CD4-positive, alpha-beta T cell treated with Interleukin-6 at 100 ng/mL for 8 hours (primary cell): ENCODE data around the gene ADGRB3.

Experiments used
- DNase-seq: peaks from one replicate; pipeline ENCODE4 v3.0.0-alpha.2; 2020; ENCODE audit warnings: mixed read lengths, low spot score

Gene ADGRB3

DNA sequence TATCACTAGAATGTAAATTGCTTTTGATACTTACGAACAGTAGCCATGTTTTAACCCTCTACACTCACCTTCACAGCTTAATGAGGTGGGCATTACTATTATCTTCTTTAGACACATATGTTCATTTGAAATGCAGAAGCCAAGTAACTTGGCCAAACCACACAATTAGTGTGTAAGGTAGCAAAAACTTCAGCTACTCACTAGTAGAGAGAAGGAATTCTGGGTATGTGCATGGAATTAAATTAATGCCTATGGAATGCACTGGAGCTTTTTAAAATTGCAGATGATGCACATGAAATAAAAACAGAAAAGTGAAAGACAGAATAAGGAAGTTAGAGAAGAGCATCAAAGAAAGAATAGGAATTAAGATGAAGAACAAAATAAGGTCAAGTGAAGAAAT lies 494.0 kb downstream of the ADGRB3 start:
- no peak for DNase-seq

DNA sequence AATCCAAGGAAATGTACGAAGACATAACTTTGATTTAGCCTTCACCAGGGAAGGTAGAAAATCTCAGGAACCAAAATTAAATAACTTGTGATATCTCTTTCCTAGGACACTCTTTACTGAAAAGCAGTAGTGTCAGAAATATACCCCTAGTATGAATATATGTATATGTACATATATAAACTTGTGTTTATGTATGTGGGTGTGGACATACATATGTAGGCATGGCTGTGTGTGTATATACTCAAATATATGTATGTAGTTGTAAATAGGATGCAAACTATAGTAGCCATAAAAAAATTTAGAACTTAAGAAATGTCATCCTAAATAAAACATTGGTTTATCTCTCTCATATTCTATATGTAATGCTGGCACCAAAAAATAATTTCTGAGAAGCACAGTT lies 500.8 kb downstream of the ADGRB3 start:
- DNase-seq, result no peak

DNA sequence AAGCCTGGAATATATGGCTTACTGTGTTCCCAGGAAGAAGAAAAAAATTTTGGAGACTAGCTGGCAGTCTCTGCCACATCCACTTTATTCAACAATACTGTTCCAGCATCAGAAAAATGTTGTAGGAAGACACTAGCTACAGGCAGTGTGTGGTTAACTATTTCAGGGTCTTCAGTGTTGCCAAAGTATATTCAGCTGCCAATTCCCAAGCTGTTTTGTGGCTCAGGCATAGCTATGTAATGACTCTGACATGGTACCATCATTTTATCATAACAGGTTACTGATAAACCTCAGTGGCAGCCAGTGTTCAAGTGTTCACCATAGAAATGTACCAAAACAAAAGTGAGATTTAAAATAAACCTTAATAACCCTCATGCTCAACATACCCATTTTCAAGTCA lies 503.1 kb downstream of the ADGRB3 start:
- DNase-seq, result no peak

DNA sequence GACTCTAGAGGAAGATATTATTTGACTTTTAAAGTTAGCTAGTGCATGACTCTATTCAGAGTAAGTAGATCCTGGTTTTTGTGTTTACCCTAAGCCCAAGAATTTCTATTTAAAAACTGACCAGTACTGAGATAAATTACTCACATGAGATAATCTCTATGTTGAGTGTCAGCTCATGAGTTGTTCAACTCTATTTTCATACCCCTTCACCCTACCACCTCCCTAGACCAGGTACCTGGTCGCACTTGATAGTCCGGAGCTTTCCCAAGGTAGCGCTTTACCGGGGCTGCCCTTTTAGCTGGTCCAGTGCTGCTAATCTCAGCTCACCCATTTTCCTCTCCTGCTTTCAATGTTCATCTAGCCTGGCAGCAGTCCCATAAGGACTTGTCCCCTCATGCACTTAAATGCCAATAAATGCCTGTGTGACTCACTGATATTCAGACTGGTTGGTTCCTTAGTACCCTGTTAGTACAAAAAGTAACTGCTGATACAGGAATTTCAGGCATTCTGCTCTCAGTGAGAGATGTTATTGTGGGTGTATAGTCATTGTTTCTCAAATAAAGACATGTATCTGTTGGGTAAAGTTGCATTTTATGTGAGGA lies 503.9 kb downstream of the ADGRB3 start:
- DNase-seq, result no peak

DNA sequence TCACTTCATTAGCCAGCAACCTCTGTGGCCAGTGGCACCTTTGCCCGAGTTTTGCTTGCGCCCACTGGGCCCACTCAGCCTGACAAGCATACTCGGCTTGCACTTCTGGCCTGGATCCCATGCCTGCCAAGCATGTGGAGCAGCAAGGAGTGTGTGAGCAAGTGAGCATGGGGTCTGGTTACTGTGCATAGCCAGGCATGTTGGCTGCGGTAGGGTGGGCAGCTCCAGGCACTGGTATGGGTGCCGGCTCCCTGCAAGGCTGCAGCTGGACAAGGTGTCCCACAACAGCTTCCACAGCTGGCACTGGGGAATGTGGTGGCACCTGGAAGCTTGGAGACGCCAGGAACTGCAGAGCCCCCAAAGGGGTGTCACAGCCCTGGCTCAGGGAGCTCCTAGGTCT lies 510.0 kb downstream of the ADGRB3 start:
- no peak for DNase-seq

DNA sequence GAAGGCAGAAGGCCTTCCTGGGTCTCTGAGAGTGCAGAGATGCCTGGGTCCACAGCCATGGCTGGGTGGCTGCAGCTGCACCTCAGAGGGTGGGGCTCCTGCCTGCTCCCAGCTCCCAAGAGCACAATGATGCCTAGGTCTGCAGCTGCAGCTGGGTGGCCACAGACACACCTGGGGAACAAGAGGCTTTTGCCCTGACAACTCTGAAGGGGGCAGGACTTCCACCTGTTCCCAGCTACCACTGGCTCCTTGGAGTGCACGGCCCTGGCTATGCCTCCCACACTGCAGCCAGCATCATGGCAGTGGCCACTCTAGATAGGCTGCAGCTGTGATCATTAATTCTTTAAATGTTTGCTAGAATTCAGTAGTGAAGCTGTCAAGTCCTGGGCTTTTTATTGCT lies 511.3 kb downstream of the ADGRB3 start:
- DNase-seq, result no peak

DNA sequence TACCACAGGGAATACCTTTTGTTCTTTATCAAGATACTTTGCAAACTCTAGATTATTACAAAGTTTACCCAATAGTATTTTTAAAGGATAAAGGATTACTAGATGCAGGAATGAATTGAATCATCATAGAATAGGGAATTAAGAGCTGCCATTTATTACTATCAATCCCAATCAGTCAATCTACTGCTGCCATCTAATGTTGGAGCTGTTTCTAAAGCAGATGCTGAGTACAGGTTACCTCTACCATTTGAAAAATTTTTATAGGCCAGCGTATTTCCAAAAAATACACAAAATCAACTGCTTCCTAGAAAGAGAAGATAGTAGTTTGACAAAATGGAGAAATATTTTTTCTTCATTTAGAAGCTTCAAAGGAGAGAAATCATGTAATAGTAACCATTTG lies 520.4 kb downstream of the ADGRB3 start:
- no peak for DNase-seq

DNA sequence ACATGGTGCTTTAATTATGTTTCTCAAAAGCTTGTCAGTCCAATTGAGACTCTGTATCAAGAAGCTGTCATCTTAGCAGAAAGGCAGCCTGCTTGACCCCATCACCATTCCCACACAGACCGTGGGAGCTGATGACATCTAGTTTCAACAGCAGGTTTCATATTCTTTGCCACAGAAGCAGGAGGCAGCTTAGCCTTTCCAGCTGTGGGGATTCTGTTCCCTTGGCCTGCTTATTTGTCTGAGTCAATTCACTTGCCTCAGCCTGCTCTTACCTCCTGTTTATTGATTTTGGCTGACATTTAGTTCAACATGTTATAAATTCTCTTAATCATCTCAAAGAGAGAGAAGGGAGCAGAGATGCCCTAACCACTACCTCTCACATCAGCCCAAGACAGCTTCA lies 527.7 kb downstream of the ADGRB3 start:
- DNase-seq, result no peak

DNA sequence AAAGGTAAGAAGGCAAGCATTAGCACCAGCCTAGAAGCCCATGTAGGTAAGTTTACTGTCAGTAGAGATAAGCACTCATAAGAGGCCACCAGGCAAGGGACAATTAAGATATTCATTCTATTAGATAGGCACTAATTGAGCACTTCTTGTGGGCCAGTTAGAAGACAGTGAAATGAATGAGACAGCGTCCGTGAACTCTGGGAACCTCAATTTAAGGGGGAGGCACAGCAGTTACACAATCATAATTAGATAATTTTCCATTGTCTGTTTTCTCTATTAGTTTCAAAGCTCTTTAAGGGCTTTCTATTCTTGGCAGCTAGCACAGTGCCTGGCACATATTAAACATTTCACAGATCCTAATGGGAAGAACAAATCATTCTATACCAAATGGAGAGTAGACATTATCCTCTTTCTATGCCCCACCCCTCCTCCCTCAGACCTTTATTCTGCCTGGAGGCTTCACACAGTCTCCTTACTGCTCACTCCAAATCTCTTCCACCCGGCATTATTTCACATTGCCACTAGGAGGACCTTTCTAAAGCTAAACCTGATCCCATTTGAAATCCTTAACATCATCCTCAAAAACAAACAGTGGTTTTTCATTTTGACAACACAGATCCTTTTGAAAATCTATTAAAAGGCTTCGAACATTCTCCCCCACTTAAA lies 529.6 kb downstream of the ADGRB3 start:
- DNase-seq, result no peak

DNA sequence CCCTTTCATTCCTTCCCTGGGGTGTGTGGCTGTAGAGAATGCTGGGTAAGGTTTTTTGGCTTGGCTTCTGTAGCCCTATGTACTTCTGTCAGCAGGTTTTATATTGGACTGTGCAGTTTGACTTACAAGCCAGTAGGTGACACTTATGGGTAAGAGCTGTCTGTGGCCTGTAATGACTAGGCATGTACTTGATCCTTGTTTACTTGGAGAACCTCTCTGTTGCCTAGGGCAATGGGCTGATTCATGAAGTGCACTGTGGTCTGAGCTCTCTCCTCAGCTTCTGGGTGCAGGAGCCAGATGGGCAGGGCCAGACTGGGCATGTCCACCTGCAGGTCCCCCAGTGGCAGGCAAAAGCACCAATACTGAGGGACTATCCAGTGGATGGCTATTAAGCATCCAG lies 544.6 kb downstream of the ADGRB3 start:
- no peak for DNase-seq

DNA sequence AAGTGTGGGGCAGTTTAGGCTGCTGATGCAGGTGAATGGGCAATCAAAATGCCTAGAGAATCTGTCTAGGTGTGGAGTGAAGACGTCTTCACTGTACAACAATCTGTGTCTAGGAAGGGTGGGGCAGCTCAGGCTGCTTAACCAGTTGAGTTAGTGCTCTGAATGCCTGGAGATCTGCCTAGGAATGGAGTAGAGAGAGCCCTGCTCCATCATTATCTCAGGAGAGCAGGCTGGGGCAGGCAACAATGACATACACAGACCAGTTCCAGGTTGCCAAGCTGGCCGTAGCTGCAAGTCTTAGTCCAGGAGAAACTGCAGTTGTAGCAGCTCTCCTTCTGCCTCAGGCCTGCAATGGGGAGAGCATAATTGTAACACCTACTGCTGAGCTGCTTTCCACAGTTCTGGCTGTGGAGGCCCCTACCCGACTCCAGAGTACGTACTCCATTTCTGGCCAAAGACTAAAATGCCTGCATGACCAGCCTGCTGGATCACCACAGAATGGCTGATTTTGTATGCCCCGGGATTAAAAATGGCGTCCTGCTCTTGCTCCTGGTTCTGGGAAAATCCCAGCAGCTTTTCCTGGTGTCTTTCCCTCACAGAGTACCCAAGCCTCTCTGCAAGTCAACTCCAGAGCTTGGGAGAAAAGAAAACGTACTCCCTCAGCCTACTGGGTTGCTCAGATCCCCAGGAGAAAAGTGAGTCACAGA lies 545.4 kb downstream of the ADGRB3 start:
- DNase-seq, result no peak

DNA sequence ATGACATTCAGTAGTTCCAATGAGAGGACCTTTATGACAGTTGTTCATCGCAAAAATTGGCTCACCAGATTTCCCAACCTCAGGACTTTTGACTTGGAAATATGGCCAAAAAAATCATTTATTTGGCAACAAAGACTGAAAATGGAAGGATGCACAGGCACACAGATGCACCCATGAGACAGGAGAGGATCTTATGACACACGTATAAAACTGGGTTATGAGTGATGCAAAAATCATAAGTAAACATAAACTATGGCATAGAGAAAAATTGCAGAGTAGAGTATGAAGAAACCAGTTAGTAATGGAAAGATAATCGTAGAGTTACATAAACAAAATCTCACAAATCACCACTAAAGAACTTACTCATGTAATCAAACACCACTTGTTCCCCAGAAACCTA lies 546.9 kb downstream of the ADGRB3 start:
- no peak for DNase-seq

DNA sequence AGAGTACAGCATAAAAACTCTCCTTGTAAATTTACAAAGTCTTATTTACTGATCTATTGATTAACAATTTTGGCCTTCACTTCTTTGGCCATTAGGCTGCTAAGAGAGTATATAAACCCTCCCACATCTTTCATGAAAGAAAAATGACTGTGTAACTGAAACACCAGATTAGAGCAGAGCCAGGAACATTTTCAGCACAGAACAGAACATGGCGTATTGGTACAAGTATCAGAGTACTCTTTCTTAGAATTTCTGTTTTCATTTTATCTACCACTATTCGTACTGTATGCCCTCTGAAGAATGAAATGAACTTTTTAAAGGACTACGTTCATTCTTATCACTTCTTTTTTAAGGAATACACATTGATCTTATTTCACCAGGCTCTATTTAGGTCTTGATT lies 550.2 kb downstream of the ADGRB3 start:
- no peak for DNase-seq

DNA sequence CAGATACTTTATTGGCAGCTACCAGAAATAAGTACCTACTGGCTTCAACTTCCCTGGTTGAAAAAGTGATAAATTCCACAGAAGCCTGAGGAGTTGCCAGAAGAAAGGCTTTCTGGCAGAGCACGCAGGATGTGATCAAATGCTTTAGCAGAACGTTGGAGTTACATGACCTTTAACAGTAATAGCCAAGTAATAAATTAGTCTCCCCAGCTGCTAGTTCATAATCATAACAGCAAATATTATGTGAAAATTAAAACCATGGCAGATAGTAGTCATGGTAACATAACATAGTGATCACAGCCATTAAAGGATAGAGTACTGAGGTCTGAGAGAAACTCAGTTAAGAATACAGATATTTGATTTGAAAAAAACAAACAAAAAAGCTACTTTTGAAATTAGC lies 567.7 kb downstream of the ADGRB3 start:
- DNase-seq, result no peak

DNA sequence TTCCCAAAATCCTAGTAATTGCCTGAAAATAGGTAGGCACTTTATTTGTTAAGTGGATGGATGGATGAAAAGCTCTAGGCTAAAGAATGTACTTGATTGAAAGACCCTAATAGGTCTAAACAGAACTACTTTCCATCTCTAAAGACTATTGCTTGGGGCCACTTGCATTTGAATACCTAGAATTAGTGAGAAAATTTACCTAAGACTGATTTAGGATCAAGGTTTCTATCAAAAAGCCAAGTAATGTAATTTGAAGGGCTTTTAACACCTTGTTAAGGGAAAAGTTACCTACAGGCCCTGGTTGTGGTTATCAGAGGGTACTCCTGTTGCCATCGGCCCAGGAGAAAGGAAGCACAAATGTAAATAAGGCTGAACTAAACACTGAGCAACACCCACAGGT lies 581.0 kb downstream of the ADGRB3 start:
- DNase-seq, result no peak

DNA sequence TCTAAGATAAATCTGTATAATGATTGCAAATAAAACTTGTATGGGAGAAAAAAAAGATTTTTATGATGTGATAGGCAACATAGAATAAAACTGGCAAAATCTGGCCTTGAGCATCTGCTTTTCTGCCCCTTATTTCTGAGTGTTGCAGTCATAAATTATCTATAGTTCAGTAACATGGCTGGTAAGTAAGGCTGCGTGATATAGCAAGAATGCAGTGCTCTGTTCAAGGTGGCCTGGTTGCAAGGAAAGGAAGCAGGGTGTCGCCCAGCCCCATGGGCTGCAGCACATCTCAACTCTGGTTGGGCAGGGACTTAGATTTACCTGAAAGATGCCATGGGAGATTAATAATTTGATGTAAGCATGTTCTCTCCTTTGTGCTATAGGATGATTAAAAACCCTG lies 582.3 kb downstream of the ADGRB3 start:
- DNase-seq, result no peak

DNA sequence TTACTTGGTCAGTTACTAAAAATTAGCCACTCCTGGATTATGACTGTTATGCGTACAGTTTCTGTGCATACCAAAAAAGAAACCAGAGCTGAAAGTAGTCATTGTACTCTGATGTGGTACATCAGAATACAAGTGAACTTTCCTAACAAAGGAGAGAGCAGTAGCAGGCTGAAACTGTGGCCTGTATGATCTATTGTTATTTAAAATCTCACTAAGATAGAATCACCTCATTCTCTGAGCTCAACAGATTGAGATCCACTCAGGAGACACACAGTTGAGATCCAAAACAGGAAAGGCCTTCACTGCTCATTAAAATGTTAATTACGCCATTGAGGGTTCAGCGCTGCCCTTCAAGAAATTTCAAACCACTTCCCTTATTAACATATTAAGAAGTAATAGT lies 585.3 kb downstream of the ADGRB3 start:
- no peak for DNase-seq

DNA sequence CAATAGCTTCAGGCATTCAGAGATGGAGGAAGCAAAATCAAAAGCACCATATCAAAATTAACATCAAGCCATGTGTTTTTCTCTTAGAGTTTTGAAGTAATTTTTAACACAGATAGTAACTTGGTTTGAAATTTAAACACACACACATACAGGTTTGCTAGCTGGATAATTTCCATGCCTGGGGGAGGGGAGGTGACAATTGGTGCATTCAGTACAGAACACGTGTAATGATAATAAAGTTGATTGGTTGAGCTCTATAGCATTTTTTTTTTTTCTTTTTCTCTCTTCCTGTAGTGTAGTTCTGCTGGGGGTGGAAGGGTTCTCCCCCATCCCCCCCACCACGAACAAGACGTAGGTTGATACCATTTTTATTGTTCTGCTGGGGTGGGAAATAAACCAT lies 596.9 kb downstream of the ADGRB3 start:
- no peak for DNase-seq

DNA sequence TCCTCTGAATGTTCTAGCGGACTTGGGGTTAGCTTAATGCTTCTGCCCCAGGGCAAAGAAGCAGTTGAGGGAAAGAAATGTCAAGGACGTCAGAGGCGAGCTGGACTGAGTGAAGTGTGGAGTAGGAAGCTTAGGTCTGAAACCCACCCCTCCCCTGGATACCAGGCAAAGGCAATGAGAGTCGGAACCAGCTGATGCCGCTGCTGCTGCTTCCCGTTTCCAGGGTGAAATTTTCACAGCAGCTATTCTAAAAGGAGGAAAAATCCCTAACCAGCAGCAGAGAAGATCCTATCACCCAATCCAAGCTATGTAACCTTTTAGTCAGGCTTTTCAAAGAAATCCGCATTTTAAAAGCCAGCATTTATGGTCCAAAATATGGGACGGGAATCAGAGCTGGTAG lies 597.4 kb downstream of the ADGRB3 start:
- no peak for DNase-seq

DNA sequence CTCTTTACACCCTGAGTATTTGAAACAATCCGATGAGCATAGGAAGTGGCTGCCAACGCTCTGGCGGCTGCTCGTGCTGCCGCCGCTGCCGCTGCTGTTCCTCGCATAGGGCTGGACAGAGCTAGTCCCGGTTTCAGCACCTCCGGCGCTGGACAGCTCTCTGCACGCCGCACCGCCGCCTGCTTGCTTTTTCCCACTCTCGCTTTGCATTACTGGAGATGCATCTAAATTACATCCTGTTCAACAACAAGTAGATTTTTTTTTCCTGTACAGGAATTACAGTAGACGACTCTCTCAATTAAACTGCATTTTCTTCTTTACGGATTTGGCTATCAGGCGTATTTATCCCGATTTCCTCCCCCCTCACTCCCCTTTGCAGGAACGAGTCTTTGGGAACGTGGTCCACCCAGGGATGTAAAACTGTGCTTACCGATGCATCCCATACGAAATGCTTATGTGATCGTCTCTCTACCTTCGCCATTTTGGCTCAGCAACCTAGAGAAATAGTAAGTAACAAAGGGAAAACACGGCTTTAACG lies 597.9 kb downstream of the ADGRB3 start:
- no peak for DNase-seq

DNA sequence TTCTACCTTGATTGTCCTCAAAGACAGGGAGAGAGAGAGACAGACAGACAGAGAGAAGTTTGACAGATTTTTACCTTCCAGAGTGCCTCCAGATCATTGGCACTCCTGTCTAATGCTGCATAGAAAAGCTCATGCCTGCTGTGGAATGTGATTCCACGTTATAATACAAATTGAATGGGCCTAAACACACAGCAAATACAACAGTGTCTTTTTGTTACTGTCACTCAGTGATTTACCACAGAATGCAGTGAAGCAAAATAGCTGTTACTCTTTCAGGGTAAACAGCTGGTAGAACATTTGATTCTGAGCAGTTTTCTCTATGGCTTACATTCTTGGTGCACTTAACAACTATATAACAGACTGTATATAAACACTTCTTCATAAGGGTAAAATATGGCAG lies 603.0 kb downstream of the ADGRB3 start:
- no peak for DNase-seq

DNA sequence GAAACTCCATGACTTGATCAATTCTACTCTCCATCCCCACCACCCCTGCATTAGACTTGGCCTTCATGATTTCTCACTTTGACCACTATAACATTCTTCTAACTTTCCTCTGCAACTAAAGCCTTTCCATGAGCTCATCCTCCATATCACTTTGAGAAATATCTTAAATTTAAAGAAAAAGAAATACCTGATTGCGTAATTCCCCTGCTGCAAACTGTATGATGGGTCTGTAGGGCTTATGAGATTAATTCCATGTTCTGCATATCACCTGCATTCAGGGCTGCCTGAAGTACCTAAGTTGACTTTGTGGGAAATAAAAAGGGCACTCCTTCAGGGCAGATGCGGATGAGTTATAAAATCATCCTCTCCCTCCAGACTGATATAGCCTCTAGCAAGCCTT lies 611.9 kb downstream of the ADGRB3 start:
- no peak for DNase-seq

DNA sequence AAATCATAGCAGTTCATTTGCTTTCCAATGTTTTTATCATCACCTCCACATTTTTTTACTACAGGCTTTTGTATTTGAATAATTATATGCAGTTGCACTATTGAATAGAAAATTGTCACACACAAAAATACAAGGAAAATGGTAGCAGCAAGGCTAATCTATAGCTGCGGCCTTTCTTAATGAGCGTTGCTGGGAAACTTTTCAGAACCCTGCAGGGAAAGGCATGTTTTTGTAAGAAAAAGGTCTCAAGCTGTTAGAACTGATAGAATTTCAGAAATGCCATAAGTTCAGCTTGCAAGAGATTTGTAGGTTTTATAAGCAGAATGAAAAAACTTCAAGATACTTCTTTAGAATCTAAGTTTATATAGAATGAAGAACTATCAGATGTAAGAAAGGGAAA lies 625.9 kb downstream of the ADGRB3 start:
- DNase-seq, result no peak

DNA sequence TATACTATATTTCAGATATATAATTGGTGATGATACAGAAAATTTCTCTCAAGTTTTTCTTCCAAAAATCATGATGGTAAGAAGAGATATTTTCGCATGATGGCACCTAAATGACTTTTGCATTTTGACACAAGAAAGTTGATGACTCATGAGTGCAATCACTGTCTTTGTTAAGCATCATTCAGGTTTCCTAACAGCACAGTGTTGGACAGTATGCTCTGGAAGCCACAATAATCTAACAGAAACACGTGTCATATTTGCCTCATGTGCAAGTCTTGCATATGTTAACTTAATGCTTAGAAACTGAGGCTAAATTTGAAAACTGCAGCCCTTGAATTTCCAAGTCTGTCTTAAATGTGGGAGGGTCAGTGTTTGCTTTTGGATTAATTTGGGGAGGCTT lies 628.2 kb downstream of the ADGRB3 start:
- DNase-seq, result no peak
